GM12892 (cell line): ENCODE measurements around the gene EFCC1.
"Not testable (repeated sequence)": the region's sequence is repeated elsewhere in the genome, so short reads cannot be mapped to it uniquely, and the experiment has no call there.

Experiments used
- DNase-seq: peaks from one replicate; pipeline ENCODE4 v3.0.0; 2011; ENCODE audit not compliant: insufficient read length
- FAIRE-seq: peaks from 2 replicates; lab custom pipeline; 2011; peaks lifted over from hg19 to GRCh38; lab: Jason Lieb, UNC
- POLR2A ChIP-seq: IDR thresholded peaks from 2 replicates; pipeline ENCODE4 v1.6.1; 2011; ENCODE audit warnings: low read depth, low read length, control low read depth
- POLR2AphosphoS5 ChIP-seq: IDR thresholded peaks from 2 replicates; pipeline ENCODE4 v1.6.1; 2011; ENCODE audit warnings: low read depth, low read length, control low read depth
- TAF1 ChIP-seq: IDR thresholded peaks from 2 replicates; pipeline ENCODE4 v1.6.1; 2011; ENCODE audit warnings: low read depth, mild to moderate bottlenecking, control low read depth, low read length, borderline replicate concordance

The EFCC1 gene

GRCh38 chr3:129063091-129063640 lies 62.1 kb downstream of the EFCC1 start:
- FAIRE-seq: no peak

GRCh38 chr3:129063841-129064482 lies 62.9 kb downstream of the EFCC1 start:
- TF ChIP-seq TAF1: no peak
- TF ChIP-seq POLR2AphosphoS5: no peak
- no peak for TF ChIP-seq POLR2A
- FAIRE-seq (no peak), DNase-seq (no peak)

More at GRCh38 chr3:129063091-129063640, 62.1 kb downstream of the EFCC1 start:
- DNase-seq: no peak
- TF ChIP-seq POLR2AphosphoS5 (no peak), POLR2A (no peak), TAF1 (no peak)

- TF ChIP-seq POLR2A (no peak), TAF1 (no peak), POLR2AphosphoS5 (no peak)
- no peak for DNase-seq
- no peak for FAIRE-seq
Measured at GRCh38 chr3:129065016-129065719, 64.1 kb downstream of the EFCC1 start.

GRCh38 chr3:129065720-129066073 lies 64.6 kb downstream of the EFCC1 start:
- no peak for FAIRE-seq
- no peak for TF ChIP-seq TAF1
- TF ChIP-seq POLR2A: no peak
- no peak for TF ChIP-seq POLR2AphosphoS5

GRCh38 chr3:129067719-129068118 lies 66.6 kb downstream of the EFCC1 start:
- FAIRE-seq, DNase-seq: not testable (repeated sequence)

More at GRCh38 chr3:129065720-129066073, 64.6 kb downstream of the EFCC1 start:
- no peak for DNase-seq

DNA sequence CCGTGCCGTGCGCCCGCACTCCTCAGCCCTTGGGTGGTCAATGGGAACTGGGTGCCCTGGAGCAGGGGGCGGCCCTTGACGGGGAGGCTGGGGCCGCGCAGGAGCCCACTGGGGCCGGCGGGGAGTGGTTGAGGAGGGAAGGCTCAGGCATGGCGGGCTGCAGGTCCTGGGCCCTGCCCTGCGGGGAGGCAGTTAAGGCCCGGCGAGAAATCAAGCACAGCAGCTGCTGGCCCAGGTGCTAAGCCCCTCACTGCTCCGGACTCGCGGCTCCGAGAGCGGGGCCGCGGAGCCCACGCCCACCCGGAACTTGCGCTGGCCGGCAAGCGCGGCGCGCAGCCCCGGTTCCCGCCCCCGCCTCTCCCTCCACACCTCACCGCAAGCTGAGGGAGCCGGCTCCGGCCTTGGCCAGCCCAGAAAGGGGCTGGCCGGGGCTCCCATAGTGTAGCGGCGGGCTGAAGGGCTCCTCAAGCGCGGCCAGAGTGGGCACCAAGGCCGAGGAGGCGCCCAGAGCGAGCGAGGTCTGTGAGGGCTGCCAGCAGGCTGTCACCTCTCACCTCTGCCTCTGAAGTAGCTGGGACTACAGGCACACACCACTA lies 67.3 kb downstream of the EFCC1 start:
- FAIRE-seq (no peak), DNase-seq (no peak)
- TF ChIP-seq POLR2AphosphoS5 (no peak), POLR2A (no peak), TAF1 (no peak)

DNA sequence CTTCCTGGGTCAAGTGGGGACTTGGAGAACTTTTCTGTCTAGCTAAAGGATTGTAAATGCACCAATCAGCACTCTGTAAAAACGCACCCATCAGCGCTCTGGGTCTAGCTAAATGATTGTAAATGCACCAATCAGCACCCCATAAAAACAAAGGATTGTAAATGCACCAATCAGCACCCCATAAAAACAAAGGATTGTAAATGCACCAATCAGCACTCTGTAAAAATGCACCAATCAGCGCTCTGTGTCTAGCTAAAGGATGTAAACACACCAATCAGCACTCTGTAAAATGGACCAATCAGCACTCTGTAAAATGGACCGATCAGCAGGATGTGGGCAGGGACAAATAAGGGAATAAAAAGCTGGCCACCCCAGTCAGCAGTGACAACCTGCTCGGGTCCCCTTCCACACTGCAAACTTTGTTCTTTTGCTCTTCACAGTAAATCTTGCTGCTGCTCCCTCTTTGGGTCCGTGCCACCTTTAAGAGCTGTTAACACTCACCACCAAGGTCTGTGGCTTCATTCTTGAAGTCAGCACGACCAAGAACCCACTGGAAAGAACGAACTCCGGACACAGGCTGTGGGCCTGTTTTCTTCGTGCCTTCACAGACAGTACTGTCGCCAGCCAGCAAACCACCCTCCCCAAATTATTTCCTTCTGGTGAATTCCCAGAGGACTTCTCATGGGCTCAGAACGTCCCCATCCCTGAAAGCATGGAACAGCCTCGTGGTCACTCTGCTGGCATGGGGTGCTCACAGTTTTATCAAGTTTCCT lies 68.4 kb downstream of the EFCC1 start:
- FAIRE-seq, DNase-seq: not testable (repeated sequence)

- no peak for DNase-seq
- TF ChIP-seq POLR2AphosphoS5 (no peak), POLR2A (no peak), TAF1 (no peak)
- no peak for FAIRE-seq
Measured at GRCh38 chr3:129070086-129070885, 69.2 kb downstream of the EFCC1 start.

DNA sequence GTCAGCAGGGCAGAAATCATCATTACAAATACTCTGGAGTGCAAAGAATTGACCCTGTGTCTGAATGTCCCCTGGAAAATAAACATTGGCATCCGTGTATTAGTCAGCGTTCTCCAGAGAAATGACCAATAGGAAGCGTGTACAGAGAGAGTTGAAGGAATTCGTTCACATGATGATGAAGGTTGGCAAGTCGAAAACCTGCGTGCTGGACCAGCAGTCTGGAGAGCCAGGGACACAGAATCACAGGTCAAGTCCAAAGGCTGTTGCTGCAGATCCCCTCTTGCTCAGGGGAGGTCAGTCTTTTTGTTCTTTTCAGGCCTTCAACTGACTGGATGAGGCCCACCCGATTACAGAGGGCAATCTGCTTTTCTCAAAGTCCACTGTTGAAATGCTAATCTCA lies 76.1 kb downstream of the EFCC1 start:
- FAIRE-seq (no peak), DNase-seq (no peak)
- TF ChIP-seq POLR2AphosphoS5: no peak
- no peak for TF ChIP-seq POLR2A
- TF ChIP-seq TAF1: no peak

- DNase-seq (no peak), FAIRE-seq (no peak)
- TF ChIP-seq POLR2AphosphoS5 (no peak), POLR2A (no peak), TAF1 (no peak)
Measured at GRCh38 chr3:129078510-129078909, 77.4 kb downstream of the EFCC1 start.

DNA sequence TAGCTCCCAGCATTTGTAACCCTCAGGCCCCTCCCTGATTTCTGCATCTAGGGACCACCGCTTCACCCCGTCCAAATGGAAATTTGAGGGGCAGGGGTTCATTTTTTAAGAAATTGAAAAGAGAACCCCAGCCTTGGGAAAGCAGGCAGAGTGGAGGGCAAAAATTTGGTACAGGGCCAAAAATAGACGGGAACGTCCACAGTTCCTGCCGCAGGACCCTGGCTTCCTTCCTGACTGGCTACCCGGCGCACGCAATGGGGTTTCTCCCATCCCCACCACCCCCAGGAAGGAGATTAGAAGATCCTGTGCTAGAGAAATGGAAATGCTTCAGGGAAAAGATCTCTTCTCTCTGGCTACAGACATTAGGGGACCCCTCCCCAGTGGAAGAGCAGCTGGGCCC lies 80.4 kb downstream of the EFCC1 start:
- no peak for DNase-seq
- no peak for TF ChIP-seq POLR2AphosphoS5
- TF ChIP-seq TAF1: no peak
- TF ChIP-seq POLR2A: no peak
- no peak for FAIRE-seq
